HG02588 (cell line): Measurements from ENCODE around the gene CNTN6.

ENCODE experiments used
- ATAC-seq: cut with Tn5 transposase; IDR thresholded peaks from one replicate; pipeline ENCODE4 v1.9.1; 2021; ENCODE audit warnings: mild to moderate bottlenecking, moderate library complexity; ENCODE audit not compliant: unreplicated experiment

The CNTN6 gene

GRCh38 chr3:1171320-1171719, 78.5 kb downstream of the CNTN6 start:
- no peak for ATAC-seq

GRCh38 chr3:1172644-1173043, 79.8 kb downstream of the CNTN6 start:
- no peak for ATAC-seq

GRCh38 chr3:1179146-1179545, 86.3 kb downstream of the CNTN6 start:
- no peak for ATAC-seq

GRCh38 chr3:1183320-1184048, 90.7 kb downstream of the CNTN6 start:
- ATAC-seq = no peak

GRCh38 chr3:1190569-1190968, 97.7 kb downstream of the CNTN6 start:
- no peak for ATAC-seq

- no peak for ATAC-seq
These were observed 98.2 kb downstream of the CNTN6 start for GRCh38 chr3:1191026-1191425.

- ATAC-seq = no peak
These were observed 103.1 kb downstream of the CNTN6 start for GRCh38 chr3:1195947-1196346.

GRCh38 chr3:1197051-1197450, 104.2 kb downstream of the CNTN6 start:
- no peak for ATAC-seq

GRCh38 chr3:1200371-1200770, 107.5 kb downstream of the CNTN6 start:
- ATAC-seq = no peak

GRCh38 chr3:1207904-1208303, 115.1 kb downstream of the CNTN6 start:
- no peak for ATAC-seq

- ATAC-seq = no peak
These were observed 122.1 kb downstream of the CNTN6 start for GRCh38 chr3:1214933-1215332.

GRCh38 chr3:1216856-1217255, 124.0 kb downstream of the CNTN6 start:
- ATAC-seq = no peak

GRCh38 chr3:1227111-1227510, 134.3 kb downstream of the CNTN6 start:
- no peak for ATAC-seq

GRCh38 chr3:1228289-1228688, 135.5 kb downstream of the CNTN6 start:
- ATAC-seq = no peak

- no peak for ATAC-seq
These were observed 138.1 kb downstream of the CNTN6 start for GRCh38 chr3:1230920-1231319.

- ATAC-seq = no peak
These were observed 139.5 kb downstream of the CNTN6 start for GRCh38 chr3:1232276-1232675.

- ATAC-seq = no peak
These were observed 142.8 kb downstream of the CNTN6 start for GRCh38 chr3:1235526-1236120.

GRCh38 chr3:1251282-1252060, 158.6 kb downstream of the CNTN6 start:
- no peak for ATAC-seq

GRCh38 chr3:1252061-1252430, 159.2 kb downstream of the CNTN6 start:
- ATAC-seq = no peak

GRCh38 chr3:1262246-1262645, 169.4 kb downstream of the CNTN6 start:
- no peak for ATAC-seq

- no peak for ATAC-seq
These were observed 170.3 kb downstream of the CNTN6 start for GRCh38 chr3:1263121-1263520.

GRCh38 chr3:1269808-1270207, 177.0 kb downstream of the CNTN6 start:
- ATAC-seq = no peak
